GM06990 (cell line): Measurements from ENCODE around the gene LRRC8B.
"Not testable (repeated sequence)": the region's sequence is repeated elsewhere in the genome, so short reads cannot be mapped to it uniquely, and the experiment has no call there.

Source experiments
- DNase-seq: peaks from one replicate; pipeline ENCODE4 v3.0.0-alpha.2; 2011; ENCODE audit not compliant: insufficient read length; ENCODE audit errors: extremely low read depth
- H3K27me3 ChIP-seq: replicated peaks from 2 replicates; pipeline ENCODE4 v1.6.0; 2011; ENCODE audit warnings: low read length; ENCODE audit not compliant: control insufficient read depth, insufficient read depth
- H3K36me3 ChIP-seq: 2 replicates; pipeline ENCODE4 v1.5.1; 2011; ENCODE audit warnings: low read length; ENCODE audit not compliant: control insufficient read depth, insufficient read depth
- H3K4me3 ChIP-seq: replicated peaks from 2 replicates; pipeline ENCODE4 v1.5.1; 2011; ENCODE audit warnings: low read depth, mild to moderate bottlenecking, control low read depth, low read length
- CTCF ChIP-seq: IDR thresholded peaks from 2 replicates; pipeline ENCODE4 v1.5.1; 2011; ENCODE audit warnings: low read length, control low read depth, mild to moderate bottlenecking, inconsistent platforms; ENCODE audit not compliant: insufficient read depth, poor library complexity, severe bottlenecking

The LRRC8B gene

GRCh38 chr1:89538361-89538760 lies 13.7 kb downstream of the LRRC8B start:
- DNase-seq = no peak
- H3K36me3 ChIP-seq = no peaks in the 10 kb centered on the region
- H3K4me3 ChIP-seq = no peak overlapping the region
- H3K27me3 ChIP-seq = no peaks in the 10 kb centered on the region
- no peak for TF ChIP-seq CTCF

- Histone ChIP-seq H3K27me3 (no peaks in the 10 kb centered on the region), H3K4me3 (no peak overlapping the region), H3K36me3 (no peaks in the 10 kb centered on the region)
- no peak for DNase-seq
- TF ChIP-seq CTCF = no peak
Measured at GRCh38 chr1:89539128-89539527, 14.5 kb downstream of the LRRC8B start.

GRCh38 chr1:89540406-89540970 lies 15.9 kb downstream of the LRRC8B start:
- TF ChIP-seq CTCF = no peak
- H3K36me3 ChIP-seq = no peaks in the 10 kb centered on the region
- no peaks in the 10 kb centered on the region for H3K27me3 ChIP-seq
- no peak for DNase-seq
- no peak overlapping the region for H3K4me3 ChIP-seq

GRCh38 chr1:89542345-89542744 lies 17.7 kb downstream of the LRRC8B start:
- Histone ChIP-seq H3K4me3 (no peak overlapping the region), H3K36me3 (no peaks in the 10 kb centered on the region), H3K27me3 (no peaks in the 10 kb centered on the region)
- no peak for DNase-seq
- TF ChIP-seq CTCF = no peak

- H3K4me3 ChIP-seq, DNase-seq, H3K36me3 ChIP-seq, H3K27me3 ChIP-seq: not testable (repeated sequence)
Measured at GRCh38 chr1:89543632-89544031, 19.0 kb downstream of the LRRC8B start.

- no peak for TF ChIP-seq CTCF
- Histone ChIP-seq H3K4me3 (no peak overlapping the region), H3K36me3 (no peaks in the 10 kb centered on the region), H3K27me3 (no peaks in the 10 kb centered on the region)
- DNase-seq = no peak
Measured at GRCh38 chr1:89545264-89546038, 20.8 kb downstream of the LRRC8B start.
